ENCODE results near the gene ATP2C2.

- TF ChIP-seq CEBPG (CRISPR knock-in tag; IDR thresholded peaks at IDR 0.05) (no peak), CEBPG (tag; conservative IDR thresholded peaks at IDR 0.05 in 1 of 2, IDR thresholded peaks at IDR 0.05 in 1 of 2) (no peak), POLR2AphosphoS5 (IDR thresholded peaks at IDR 0.05; ENCODE audit: control insufficient read depth, insufficient read depth, low read depth, low read length) (no peak), MAX (CRISPR knock-in tag; IDR thresholded peaks at IDR 0.05) (no peak), ETV1 (tag; conservative IDR thresholded peaks at IDR 0.05; ENCODE audit: low read depth) (no peak), TAF9B (IDR thresholded peaks at IDR 0.05; ENCODE audit: partially characterized antibody) (no peak)
Measured at GRCh38 chr16:84425696-84426095, 57.4 kb downstream of the ATP2C2 start.

Data from K562 (cell line).